Common myeloid progenitor, CD34-positive (primary cell): Measurements from ENCODE around the gene GPX3.

Experiments used
- CTCF ChIA-PET: fragments of 350-600 bp; sonication (Branson Sonifier 250); formaldehyde crosslinking; loops from one replicate; lab custom pipeline; 2021; ENCODE audit warnings: antibody characterized with exemption; lab: Charles Lee
- POLR2A ChIA-PET: fragments of 350-600 bp; sonication (Branson Sonifier 250); formaldehyde crosslinking; loops from one replicate; lab custom pipeline; 2021; ENCODE audit warnings: antibody characterized with exemption; lab: Charles Lee
- DNase-seq, 3 donors: peaks; one replicate each; pipeline versions ENCODE4 v3.0.0 to v3.0.0-alpha.2; 2013
- H3K27ac ChIP-seq, 2 experiments: 1 replicate in 1 of 2; 2 replicates in 1 of 2; pipeline ENCODE4 v1.7.0; 2013; ENCODE audit warnings: inconsistent platforms in 2 of 2, low read length in 2 of 2, mild to moderate bottlenecking in 2 of 2, low read depth in 1 of 2, moderate library complexity in 1 of 2; ENCODE audit not compliant: severe bottlenecking in 2 of 2, insufficient read depth in 1 of 2, poor library complexity in 1 of 2
- H3K27me3 ChIP-seq, 5 experiments: replicated peaks in 2 of 5; 1 replicate in 3 of 5; 2 replicates in 2 of 5; pipeline versions ENCODE4 v1.6.1 to v1.7.0; 2013; ENCODE audit warnings: low read length in 4 of 5, mild to moderate bottlenecking in 2 of 5, moderate library complexity in 2 of 5, inconsistent platforms in 1 of 5; ENCODE audit not compliant: insufficient read depth in 5 of 5, control insufficient read depth in 4 of 5
- H3K36me3 ChIP-seq, 4 experiments: 1 replicate in 2 of 4; 2 replicates in 2 of 4; pipeline versions ENCODE4 v1.6.1 to v1.7.0; 2013; ENCODE audit warnings: low read length in 3 of 4, control low read depth in 1 of 4, mild to moderate bottlenecking in 1 of 4; ENCODE audit not compliant: control insufficient read depth in 4 of 4, insufficient read depth in 4 of 4
- H3K4me1 ChIP-seq, 4 experiments: 1 replicate in 3 of 4; 2 replicates in 1 of 4; pipeline versions ENCODE4 v1.6.1 to v1.7.1; 2013; ENCODE audit warnings: low read length in 3 of 4, mild to moderate bottlenecking in 3 of 4, control low read depth in 1 of 4, inconsistent platforms in 1 of 4, moderate library complexity in 1 of 4; ENCODE audit not compliant: control insufficient read depth in 4 of 4, insufficient read depth in 4 of 4; ENCODE audit errors: control extremely low read depth in 1 of 4
- H3K4me3 ChIP-seq, 7 experiments: 1 replicate in 4 of 7; 2 replicates in 3 of 7; pipeline versions ENCODE4 v1.5.1 to v1.7.0; 2013; ENCODE audit warnings: mild to moderate bottlenecking in 7 of 7, low read length in 6 of 7, moderate library complexity in 6 of 7, inconsistent platforms in 2 of 7, low read depth in 2 of 7, control low read depth in 1 of 7; ENCODE audit not compliant: insufficient read depth in 4 of 7, control insufficient read depth in 1 of 7; ENCODE audit errors: extremely low read depth in 1 of 7
- H3K9me3 ChIP-seq, 5 experiments: 1 replicate in 4 of 5; 2 replicates in 1 of 5; pipeline versions ENCODE4 v1.6.1 to v1.7.1; 2013; ENCODE audit warnings: low read length in 4 of 5, mild to moderate bottlenecking in 2 of 5, inconsistent platforms in 1 of 5, low read depth in 1 of 5, moderate library complexity in 1 of 5; ENCODE audit not compliant: control insufficient read depth in 4 of 5, insufficient read depth in 2 of 5; ENCODE audit errors: control extremely low read depth in 1 of 5
- WGBS: methylation state at CpG from one replicate; pipeline ENCODE4 v1.1.5; 2013; ENCODE audit not compliant: insufficient coverage; 5-methylcytosine and 5-hydroxymethylcytosine counted together

GPX3 gene

DNA sequence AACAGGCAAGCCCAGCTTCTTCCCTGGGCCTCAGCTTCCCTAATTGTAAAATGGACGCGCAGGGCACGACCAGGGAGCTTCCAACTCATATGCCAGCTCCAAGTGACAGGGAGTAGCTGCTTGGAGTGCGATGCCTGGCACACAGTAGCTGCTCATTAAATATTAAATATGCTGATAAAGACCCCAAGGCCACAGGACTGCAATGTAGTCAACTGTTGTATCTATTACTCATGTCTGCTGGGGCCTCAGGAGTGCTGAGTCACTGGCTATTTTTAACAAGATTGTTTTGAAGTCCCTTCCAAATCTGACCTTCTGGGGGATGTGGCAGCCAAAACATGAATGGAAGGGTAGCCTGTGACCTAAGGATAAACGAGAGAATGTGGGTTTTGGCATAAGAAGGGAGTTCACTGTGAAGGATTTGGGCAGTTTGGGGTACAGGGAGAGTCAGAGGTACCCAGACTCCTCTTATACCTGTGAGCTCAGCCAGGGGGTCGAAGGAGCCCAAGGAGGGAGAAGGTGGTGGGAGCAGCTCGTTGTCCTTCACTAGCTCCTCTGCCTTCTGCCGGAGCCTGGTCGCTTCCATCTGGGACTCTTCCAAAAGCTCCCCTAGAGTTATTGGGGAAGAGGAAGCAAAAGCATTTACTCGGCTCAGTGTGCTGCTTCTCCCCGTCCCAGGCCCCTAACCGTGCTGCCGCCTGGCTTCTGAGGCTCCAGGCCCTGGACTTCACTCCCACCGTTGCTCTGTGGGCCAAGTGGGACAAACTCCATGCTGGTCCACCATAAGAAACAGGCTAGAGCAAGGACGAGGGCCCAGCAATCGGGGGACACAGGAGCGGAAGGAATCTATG lies 43.0 kb downstream of the GPX3 start:
- H3K27ac ChIP-seq: peak overlapping the region in 1 of 2 experiments; percentile 71
- H3K36me3 ChIP-seq: peaks cover 2 to 60% (median 37%) of the 10 kb centered on the region in 4 experiments
- H3K27me3 ChIP-seq: no peaks in the 10 kb centered on the region
- peaks cover 7 to 67% (median 61%) of the 10 kb centered on the region in 4 experiments for H3K4me1 ChIP-seq
- peak in 2 of 3 donors; percentile 73 to 79 for DNase-seq
- ChIA-PET POLR2A (interaction anchor here (1.0 to 1.4 kb wide), 2 partner anchors 9 to 17 kb away, joined by 4 read pairs; partner anchors contain the start of gene TNIP1), CTCF (interaction anchor here (1.0 to 45.7 kb wide), 7 partner anchors 9 to 102 kb away, joined by 3 to 1757 read pairs (median 5); no protein-coding TSS in a partner anchor)
- no peaks in the 10 kb centered on the region for H3K9me3 ChIP-seq
- H3K4me3 ChIP-seq: peak overlapping the region in 1 of 7 experiments; percentile 28
- WGBS: 54% methylated on average over 10 of the region's 17 CpGs

DNA sequence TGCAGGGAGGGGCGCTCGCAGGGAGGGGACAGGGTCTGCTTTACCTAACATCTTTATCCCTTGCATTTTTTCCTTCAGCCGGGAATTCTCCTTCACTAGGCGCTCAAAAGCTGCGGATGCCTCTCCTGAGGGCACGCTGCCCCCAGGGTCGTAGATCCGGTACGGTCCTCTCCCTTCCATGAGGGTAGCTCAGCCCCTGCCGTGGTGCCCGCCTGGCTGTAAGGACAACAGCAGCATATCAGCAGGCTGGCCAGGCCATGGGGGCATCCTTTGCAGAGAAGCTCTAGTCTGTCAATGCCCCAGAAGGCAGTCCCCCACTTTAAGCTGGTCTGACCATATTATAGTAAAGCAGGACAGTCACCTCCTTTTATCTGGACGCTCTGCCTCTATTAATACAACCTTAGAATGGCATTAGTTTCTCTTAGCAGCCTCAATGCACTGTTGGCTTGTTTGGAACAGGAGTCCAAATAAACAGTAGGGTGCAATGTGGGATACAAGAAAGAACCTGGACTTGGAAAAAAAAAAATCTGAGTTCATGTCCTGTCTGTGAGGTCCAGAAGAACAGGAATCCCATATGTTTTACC lies 44.6 kb downstream of the GPX3 start:
- POLR2A ChIA-PET: interaction anchor here (0.6 kb wide), 1 partner anchor 9 kb away, joined by 3 read pairs; no protein-coding TSS in a partner anchor
- no peak for DNase-seq
- no peaks in the 10 kb centered on the region for H3K27me3 ChIP-seq
- CTCF ChIA-PET: interaction anchor here (0.8 to 45.7 kb wide), 5 partner anchors 9 to 48 kb away, joined by 3 to 1757 read pairs (median 8); no protein-coding TSS in a partner anchor
- H3K9me3 ChIP-seq: no peaks in the 10 kb centered on the region
- peaks cover 12 to 67% (median 61%) of the 10 kb centered on the region in 4 experiments for H3K4me1 ChIP-seq
- H3K4me3 ChIP-seq: no peak overlapping the region
- H3K27ac ChIP-seq: no peak overlapping the region
- H3K36me3 ChIP-seq: peaks cover 2 to 55% (median 33%) of the 10 kb centered on the region in 4 experiments
- 98% methylated on average over 10 of the region's 12 CpGs for WGBS

DNA sequence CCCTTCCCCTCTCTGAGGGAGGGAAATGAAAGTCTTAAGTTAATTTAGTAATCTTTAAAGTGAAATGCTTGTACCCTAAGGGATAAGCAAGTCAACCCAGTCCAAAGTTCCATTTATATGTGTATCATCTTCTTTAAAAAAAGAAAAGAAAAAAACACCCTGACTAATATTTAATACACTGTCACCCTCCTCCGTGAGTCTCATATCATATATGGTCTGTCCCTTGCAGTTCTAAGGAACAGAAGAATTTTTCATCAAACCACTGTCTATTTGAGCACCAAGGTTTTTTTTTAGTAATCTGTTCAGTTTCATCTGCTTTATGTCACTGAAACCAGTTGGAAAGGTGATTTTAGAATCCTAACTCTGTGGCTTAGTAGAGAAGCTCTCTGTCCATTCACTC lies 45.2 kb downstream of the GPX3 start:
- POLR2A ChIA-PET: no interaction called here

DNA sequence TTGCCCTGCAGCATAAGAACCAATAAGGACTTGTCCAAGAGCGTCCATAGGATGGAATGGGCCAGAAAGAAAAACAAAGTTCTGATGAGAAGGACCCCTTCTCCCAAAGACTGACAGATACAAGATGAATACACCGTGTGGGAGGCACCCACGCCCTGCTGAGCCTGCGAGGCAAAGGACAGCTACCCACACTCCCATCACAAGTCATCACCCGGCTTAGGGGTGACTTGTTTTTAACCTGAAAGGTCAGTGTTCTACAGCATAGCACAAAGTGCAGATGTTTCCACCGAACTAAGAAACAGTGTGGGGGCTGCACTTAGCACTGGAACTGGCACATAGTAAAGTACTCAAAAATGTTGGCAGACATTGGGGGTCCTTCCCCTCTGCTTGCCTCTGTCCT lies 46.5 kb downstream of the GPX3 start:
- Histone ChIP-seq H3K27ac (no peak overlapping the region), H3K36me3 (peaks cover 2 to 54% (median 24%) of the 10 kb centered on the region in 4 experiments), H3K9me3 (no peaks in the 10 kb centered on the region), H3K4me3 (no peak overlapping the region), H3K27me3 (no peaks in the 10 kb centered on the region), H3K4me1 (peaks cover 11 to 64% (median 50%) of the 10 kb centered on the region in 4 experiments)
- ChIA-PET CTCF (interaction anchor here (7.9 to 45.7 kb wide), 2 partner anchors 15 to 47 kb away, joined by 43 to 1757 read pairs; no protein-coding TSS in a partner anchor), POLR2A (no interaction called here)
- DNase-seq: no peak
- 100% methylated on average over 5 of the region's 6 CpGs for WGBS

More for the DNA sequence above, 45.2 kb downstream of the GPX3 start:
- no CpG with 5 or more reads among the region's 1 CpG for WGBS
- DNase-seq: no peak
- Histone ChIP-seq H3K4me3 (no peak overlapping the region), H3K27me3 (no peaks in the 10 kb centered on the region), H3K9me3 (no peaks in the 10 kb centered on the region), H3K27ac (no peak overlapping the region), H3K4me1 (peaks cover 11 to 65% (median 55%) of the 10 kb centered on the region in 4 experiments), H3K36me3 (peaks cover 2 to 57% (median 30%) of the 10 kb centered on the region in 4 experiments)
- CTCF ChIA-PET: interaction anchor here (0.8 to 45.7 kb wide), 4 partner anchors 9 to 48 kb away, joined by 3 to 1757 read pairs (median 8); no protein-coding TSS in a partner anchor

DNA sequence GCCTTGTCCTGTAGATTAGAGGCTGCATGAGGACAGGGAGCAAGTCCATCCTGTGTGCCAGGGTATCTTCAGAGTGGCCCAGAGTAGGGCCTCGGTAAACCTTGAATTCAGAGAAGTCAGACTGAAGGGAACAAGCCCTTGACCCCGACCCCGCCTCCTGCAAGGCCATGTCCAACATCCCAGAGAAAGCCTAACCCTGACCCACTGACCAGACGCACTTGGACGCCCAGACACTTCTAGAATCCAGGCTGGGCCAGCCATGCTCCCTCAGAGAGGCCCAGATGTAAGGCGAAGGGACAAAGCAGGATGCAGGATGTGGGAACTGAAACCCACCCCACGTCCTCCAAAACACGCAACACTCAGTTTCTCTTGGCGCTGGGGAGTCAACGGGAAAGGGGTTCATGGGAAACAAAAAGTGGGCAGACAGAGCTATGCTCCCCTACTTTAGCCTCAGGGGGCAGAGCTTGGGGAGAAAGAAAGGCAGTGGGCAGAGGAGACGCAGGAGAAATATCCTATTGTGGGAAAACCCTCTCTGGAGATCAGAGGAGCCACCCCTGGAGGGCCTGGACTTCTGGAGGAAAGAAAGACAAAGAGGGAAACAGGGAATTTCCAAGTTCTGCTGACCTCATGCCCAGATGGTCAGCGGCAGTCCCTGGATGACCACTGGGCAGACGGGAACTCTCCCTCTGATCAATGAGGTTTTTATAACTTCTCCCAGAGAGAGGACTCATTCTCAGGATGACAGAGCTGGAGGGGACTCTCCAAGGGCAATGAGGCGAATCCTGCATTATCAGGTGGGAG lies 47.4 kb downstream of the GPX3 start:
- no peaks in the 10 kb centered on the region for H3K9me3 ChIP-seq
- no peaks in the 10 kb centered on the region for H3K27me3 ChIP-seq
- no peak overlapping the region for H3K27ac ChIP-seq
- H3K4me3 ChIP-seq: peak overlapping the region in 2 of 7 experiments; percentile 10 to 46
- peaks cover 9 to 56% (median 44%) of the 10 kb centered on the region in 4 experiments for H3K4me1 ChIP-seq
- WGBS: 86% methylated on average over 9 of the region's 14 CpGs
- H3K36me3 ChIP-seq: peaks cover 0 to 50% (median 17%) of the 10 kb centered on the region in 4 experiments
- DNase-seq: no peak
- ChIA-PET CTCF (interaction anchor here (1.1 to 45.7 kb wide), 4 partner anchors 9 to 46 kb away, joined by 3 to 1757 read pairs (median 23); no protein-coding TSS in a partner anchor), POLR2A (no interaction called here)

DNA sequence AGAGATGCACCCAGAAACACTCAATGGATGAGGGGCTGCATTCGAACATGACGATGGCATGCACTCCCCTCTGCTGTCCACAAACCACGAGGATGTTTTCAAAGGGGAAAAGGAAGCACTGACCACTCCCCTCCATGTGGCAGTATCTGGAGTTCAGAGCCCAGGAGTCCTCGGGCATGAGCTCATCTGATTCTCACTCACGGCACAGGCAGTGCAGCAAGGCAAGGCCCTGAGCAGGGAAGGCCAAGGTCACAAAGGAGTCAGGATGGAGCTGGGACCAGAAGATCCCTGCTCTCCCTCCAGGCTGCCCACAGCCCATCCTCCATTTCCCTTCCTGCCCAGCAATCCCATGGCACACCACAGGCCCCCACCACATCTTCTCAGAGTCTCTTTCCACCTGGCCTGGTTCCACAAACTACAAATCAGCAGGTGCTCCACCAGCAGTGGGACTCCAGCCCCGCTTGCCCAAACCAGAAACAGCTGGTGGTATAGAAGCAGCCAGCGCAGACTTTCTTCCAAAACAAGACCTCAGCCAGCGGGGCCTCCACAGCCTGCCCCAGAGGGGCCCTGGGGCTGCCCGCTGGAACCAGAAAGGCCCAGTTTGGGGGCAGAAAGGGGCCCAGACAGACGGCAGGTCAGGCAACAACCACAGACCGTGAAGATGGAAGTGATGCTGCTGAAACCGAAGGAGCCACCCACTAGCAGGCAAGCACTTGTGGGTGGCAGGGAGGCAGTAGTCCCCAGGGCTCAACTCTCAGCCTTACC lies 48.2 kb downstream of the GPX3 start:
- peaks cover 9 to 48% (median 36%) of the 10 kb centered on the region in 4 experiments for H3K4me1 ChIP-seq

More for the DNA sequence above, 48.2 kb downstream of the GPX3 start:
- H3K4me3 ChIP-seq: peak overlapping the region in 3 of 7 experiments; percentile 10 to 46 (median 21)
- CTCF ChIA-PET: interaction anchor here (0.9 to 45.7 kb wide), 6 partner anchors 9 to 45 kb away, joined by 3 to 1757 read pairs (median 5); no protein-coding TSS in a partner anchor
- POLR2A ChIA-PET: interaction anchor here (1.3 kb wide), 1 partner anchor 12 kb away, joined by 4 read pairs; the partner anchor contains the start of gene TNIP1
- peaks cover 0 to 46% (median 16%) of the 10 kb centered on the region in 4 experiments for H3K36me3 ChIP-seq
- H3K9me3 ChIP-seq: no peaks in the 10 kb centered on the region
- WGBS: 9% methylated on average over 10 of the region's 12 CpGs
- peak in 2 of 3 donors; percentile 73 to 79 for DNase-seq
- H3K27me3 ChIP-seq: no peaks in the 10 kb centered on the region
- peak overlapping the region in 1 of 2 experiments; percentile 72 for H3K27ac ChIP-seq
